HG02973 (cell line): ENCODE measurements around the gene PDZD4.

ENCODE experiments used
- ATAC-seq: cut with Tn5 transposase; IDR thresholded peaks from one replicate; pipeline ENCODE4 v1.9.1; 2021; ENCODE audit warnings: moderate library complexity; ENCODE audit not compliant: unreplicated experiment

The PDZD4 gene

GRCh38 chrX:153868576-153869472 is 38.5 kb upstream of the PDZD4 start:
- no peak for ATAC-seq

- ATAC-seq = no peak
Observed at GRCh38 chrX:153867671-153868070, 37.3 kb upstream of the PDZD4 start.

- ATAC-seq = no peak
Observed at GRCh38 chrX:153867139-153867538, 36.8 kb upstream of the PDZD4 start.

GRCh38 chrX:153866302-153867019 is 36.1 kb upstream of the PDZD4 start:
- no peak for ATAC-seq

- no peak for ATAC-seq
Observed at GRCh38 chrX:153865685-153866084, 35.3 kb upstream of the PDZD4 start.

- ATAC-seq = no peak
Observed at GRCh38 chrX:153865321-153865580, 34.9 kb upstream of the PDZD4 start.

GRCh38 chrX:153864561-153865320 is 34.4 kb upstream of the PDZD4 start:
- no peak for ATAC-seq

GRCh38 chrX:153864101-153864500 is 33.8 kb upstream of the PDZD4 start:
- no peak for ATAC-seq

- no peak for ATAC-seq
Observed at GRCh38 chrX:153863251-153863991, 33.1 kb upstream of the PDZD4 start.

- no peak for ATAC-seq
Observed at GRCh38 chrX:153862369-153863250, 32.3 kb upstream of the PDZD4 start.

- ATAC-seq = no peak
Observed at GRCh38 chrX:153861733-153862310, 31.5 kb upstream of the PDZD4 start.

GRCh38 chrX:153861151-153861550 is 30.8 kb upstream of the PDZD4 start:
- no peak for ATAC-seq

GRCh38 chrX:153857348-153857903 is 27.1 kb upstream of the PDZD4 start:
- ATAC-seq = no peak

- ATAC-seq = no peak
Observed at GRCh38 chrX:153854702-153855101, 24.4 kb upstream of the PDZD4 start.

- ATAC-seq = no peak
Observed at GRCh38 chrX:153853902-153854267, 23.5 kb upstream of the PDZD4 start.

GRCh38 chrX:153853180-153853901 is 23.0 kb upstream of the PDZD4 start:
- ATAC-seq = no peak

- ATAC-seq = no peak
Observed at GRCh38 chrX:153851981-153852380, 21.6 kb upstream of the PDZD4 start.

- ATAC-seq = no peak
Observed at GRCh38 chrX:153848325-153848724, 18.0 kb upstream of the PDZD4 start.

GRCh38 chrX:153845842-153846241 is 15.5 kb upstream of the PDZD4 start:
- no peak for ATAC-seq
